ENCODE results near the gene KCNA2.

KCNA2 gene

GRCh38 chr1:110635434-110635833 is 29.3 kb upstream of the KCNA2 start:
- Histone ChIP-seq H3K9me3 (no peaks in the 10 kb centered on the region), H3K4me1 (no peaks in the 10 kb centered on the region), H3K36me3 (replicated peaks) (no peaks in the 10 kb centered on the region), H3K4me3 (no peak overlapping the region), H3K27me3 (ENCODE audit: low read depth) (peaks cover 6% of the 10 kb centered on the region; the same call in 1 of the 2 replicates)
- DNase-seq (ENCODE audit: low spot score in 2 of 2), result no peak
- in situ Hi-C loops (cut with MboI; ENCODE audit: low sequenced_read_pairs), result no loop called here

GRCh38 chr1:110634455-110635311 is 28.5 kb upstream of the KCNA2 start:
- in situ Hi-C loops (cut with MboI; ENCODE audit: low sequenced_read_pairs), result loop anchor here (5.0 kb wide), 1 partner anchor 143 kb away; no protein-coding TSS in a partner anchor
- no peaks in the 10 kb centered on the region for H3K36me3 ChIP-seq (replicated peaks)
- no peaks in the 10 kb centered on the region for H3K4me1 ChIP-seq
- DNase-seq (ENCODE audit: low spot score in 2 of 2), result no peak
- peaks cover 6% of the 10 kb centered on the region; the same call in 1 of the 2 replicates for H3K27me3 ChIP-seq (ENCODE audit: low read depth)
- no peaks in the 10 kb centered on the region for H3K9me3 ChIP-seq
- no peak overlapping the region for H3K4me3 ChIP-seq

GRCh38 chr1:110634086-110634454 is 27.9 kb upstream of the KCNA2 start:
- no peak overlapping the region for H3K4me3 ChIP-seq
- H3K9me3 ChIP-seq, result no peaks in the 10 kb centered on the region
- in situ Hi-C loops (cut with MboI; ENCODE audit: low sequenced_read_pairs), result loop anchor here (5.0 kb wide), 1 partner anchor 143 kb away; no protein-coding TSS in a partner anchor
- no peaks in the 10 kb centered on the region for H3K36me3 ChIP-seq (replicated peaks)
- H3K4me1 ChIP-seq, result no peaks in the 10 kb centered on the region
- no peak for DNase-seq (ENCODE audit: low spot score in 2 of 2)
- H3K27me3 ChIP-seq (ENCODE audit: low read depth), result peaks cover 6% of the 10 kb centered on the region; the same call in 1 of the 2 replicates

GRCh38 chr1:110633646-110634030 is 27.5 kb upstream of the KCNA2 start:
- in situ Hi-C loops (cut with MboI; ENCODE audit: low sequenced_read_pairs), result loop anchor here (5.0 kb wide), 1 partner anchor 144 kb away; no protein-coding TSS in a partner anchor
- Histone ChIP-seq H3K27me3 (ENCODE audit: low read depth) (peaks cover 6% of the 10 kb centered on the region; the same call in 1 of the 2 replicates), H3K4me3 (no peak overlapping the region), H3K36me3 (replicated peaks) (no peaks in the 10 kb centered on the region), H3K9me3 (no peaks in the 10 kb centered on the region), H3K4me1 (no peaks in the 10 kb centered on the region)
- DNase-seq (ENCODE audit: low spot score in 2 of 2), result no peak

GRCh38 chr1:110631836-110632620 is 25.9 kb upstream of the KCNA2 start:
- Histone ChIP-seq H3K27me3 (ENCODE audit: low read depth) (peaks cover 6% of the 10 kb centered on the region; the same call in 1 of the 2 replicates), H3K4me3 (no peak overlapping the region), H3K36me3 (replicated peaks) (no peaks in the 10 kb centered on the region), H3K4me1 (no peaks in the 10 kb centered on the region), H3K9me3 (no peaks in the 10 kb centered on the region)
- DNase-seq (ENCODE audit: low spot score in 2 of 2), result no peak
- in situ Hi-C loops (cut with MboI; ENCODE audit: low sequenced_read_pairs), result loop anchor here (5.0 kb wide), 1 partner anchor 145 kb away; no protein-coding TSS in a partner anchor

- Histone ChIP-seq H3K4me3 (no peak overlapping the region), H3K9me3 (no peaks in the 10 kb centered on the region), H3K27me3 (ENCODE audit: low read depth) (peaks cover 6% of the 10 kb centered on the region; the same call in 1 of the 2 replicates), H3K36me3 (replicated peaks) (no peaks in the 10 kb centered on the region), H3K4me1 (no peaks in the 10 kb centered on the region)
- in situ Hi-C loops (cut with MboI; ENCODE audit: low sequenced_read_pairs), result loop anchor here (5.0 kb wide), 1 partner anchor 146 kb away; no protein-coding TSS in a partner anchor
- peak; percentile 48 to 82 for DNase-seq (ENCODE audit: low spot score in 2 of 2)
These were observed 24.9 kb upstream of the KCNA2 start for GRCh38 chr1:110630839-110631663.

- Histone ChIP-seq H3K4me3 (no peak overlapping the region), H3K4me1 (no peaks in the 10 kb centered on the region), H3K27me3 (ENCODE audit: low read depth) (peaks cover 6% of the 10 kb centered on the region), H3K36me3 (replicated peaks) (no peaks in the 10 kb centered on the region), H3K9me3 (no peaks in the 10 kb centered on the region)
- in situ Hi-C loops (cut with MboI; ENCODE audit: low sequenced_read_pairs), result no loop called here
- no peak for DNase-seq (ENCODE audit: low spot score in 2 of 2)
These were observed 22.4 kb upstream of the KCNA2 start for GRCh38 chr1:110628323-110629105.

GRCh38 chr1:110627764-110628163 is 21.6 kb upstream of the KCNA2 start:
- Histone ChIP-seq H3K4me1 (no peaks in the 10 kb centered on the region), H3K27me3 (ENCODE audit: low read depth) (peaks cover 11% of the 10 kb centered on the region)
- in situ Hi-C loops (cut with MboI; ENCODE audit: low sequenced_read_pairs), result no loop called here

GRCh38 chr1:110626889-110627288 is 20.7 kb upstream of the KCNA2 start:
- in situ Hi-C loops (cut with MboI; ENCODE audit: low sequenced_read_pairs), result no loop called here
- H3K4me1 ChIP-seq, result no peaks in the 10 kb centered on the region

More at GRCh38 chr1:110627764-110628163, 21.6 kb upstream of the KCNA2 start:
- Histone ChIP-seq H3K36me3 (replicated peaks) (no peaks in the 10 kb centered on the region), H3K4me3 (no peak overlapping the region), H3K9me3 (no peaks in the 10 kb centered on the region)
- DNase-seq (ENCODE audit: low spot score in 2 of 2), result no peak

GRCh38 chr1:110620686-110621085 is 14.5 kb upstream of the KCNA2 start:
- Histone ChIP-seq H3K36me3 (replicated peaks) (no peaks in the 10 kb centered on the region), H3K9me3 (no peaks in the 10 kb centered on the region), H3K4me1 (peaks cover 4% of the 10 kb centered on the region; the same call in 1 of the 2 replicates), H3K4me3 (no peak overlapping the region), H3K27me3 (ENCODE audit: low read depth) (peaks cover 34% of the 10 kb centered on the region)
- no peak for DNase-seq (ENCODE audit: low spot score in 2 of 2)
- in situ Hi-C loops (cut with MboI; ENCODE audit: low sequenced_read_pairs), result no loop called here

More at GRCh38 chr1:110626889-110627288, 20.7 kb upstream of the KCNA2 start:
- Histone ChIP-seq H3K4me3 (no peak overlapping the region), H3K27me3 (ENCODE audit: low read depth) (peaks cover 15% of the 10 kb centered on the region), H3K9me3 (no peaks in the 10 kb centered on the region), H3K36me3 (replicated peaks) (no peaks in the 10 kb centered on the region)
- no peak for DNase-seq (ENCODE audit: low spot score in 2 of 2)

- Histone ChIP-seq H3K36me3 (replicated peaks) (no peaks in the 10 kb centered on the region), H3K9me3 (no peaks in the 10 kb centered on the region), H3K4me1 (peaks cover 4% of the 10 kb centered on the region; the same call in 1 of the 2 replicates), H3K27me3 (ENCODE audit: low read depth) (peaks cover 34% of the 10 kb centered on the region), H3K4me3 (no peak overlapping the region)
- in situ Hi-C loops (cut with MboI; ENCODE audit: low sequenced_read_pairs), result no loop called here
- DNase-seq (ENCODE audit: low spot score in 2 of 2), result no peak
These were observed 14.1 kb upstream of the KCNA2 start for GRCh38 chr1:110620250-110620615.

GRCh38 chr1:110619412-110620249 is 13.5 kb upstream of the KCNA2 start:
- DNase-seq (ENCODE audit: low spot score in 2 of 2), result peak; percentile 76 to 89
- no peaks in the 10 kb centered on the region for H3K36me3 ChIP-seq (replicated peaks)
- no peak overlapping the region; the same call in 1 of the 2 replicates for H3K4me3 ChIP-seq
- H3K27me3 ChIP-seq (ENCODE audit: low read depth), result peaks cover 34% of the 10 kb centered on the region
- H3K4me1 ChIP-seq, result peaks cover 4% of the 10 kb centered on the region; the same call in 1 of the 2 replicates
- H3K9me3 ChIP-seq, result no peaks in the 10 kb centered on the region
- in situ Hi-C loops (cut with MboI; ENCODE audit: low sequenced_read_pairs), result loop anchor here (10.0 kb wide), 1 partner anchor 95 kb away; no protein-coding TSS in a partner anchor

Data from HAP-1 (cell line).